Measurements from ENCODE around the gene KRT35. TPM values are rescaled to one million over a fixed set of nuclear protein-coding genes. Genes with fewer than 3 reads are reported as not detected.

Gene KRT35
- total and polyA plus RNA-seq, 7 donors: not detected

GRCh38 chr17:41498276-41498675, 17.3 kb upstream of the KRT35 start:
- Histone ChIP-seq H3K4me1 (no peaks in the 10 kb centered on the region), H3K27me3 (no peaks in the 10 kb centered on the region), H3K4me3 (no peak overlapping the region), H3K27ac (no peak overlapping the region), H3K36me3 (no peaks in the 10 kb centered on the region), H3K9me3 (no peaks in the 10 kb centered on the region)
- intact Hi-C loops (cut with DNase I): no loop called here
- 68% methylated on average over 6 of the region's 6 CpGs for WGBS, 2 donors
- TF ChIP-seq POLR2AphosphoS5 (IDR thresholded peaks at IDR 0.05) (no peak), POLR2A (IDR thresholded peaks at IDR 0.05) (no peak), EP300 (IDR thresholded peaks at IDR 0.05) (no peak), CTCF (IDR thresholded peaks at IDR 0.05) (no peak)
- no peak for DNase-seq

DNA sequence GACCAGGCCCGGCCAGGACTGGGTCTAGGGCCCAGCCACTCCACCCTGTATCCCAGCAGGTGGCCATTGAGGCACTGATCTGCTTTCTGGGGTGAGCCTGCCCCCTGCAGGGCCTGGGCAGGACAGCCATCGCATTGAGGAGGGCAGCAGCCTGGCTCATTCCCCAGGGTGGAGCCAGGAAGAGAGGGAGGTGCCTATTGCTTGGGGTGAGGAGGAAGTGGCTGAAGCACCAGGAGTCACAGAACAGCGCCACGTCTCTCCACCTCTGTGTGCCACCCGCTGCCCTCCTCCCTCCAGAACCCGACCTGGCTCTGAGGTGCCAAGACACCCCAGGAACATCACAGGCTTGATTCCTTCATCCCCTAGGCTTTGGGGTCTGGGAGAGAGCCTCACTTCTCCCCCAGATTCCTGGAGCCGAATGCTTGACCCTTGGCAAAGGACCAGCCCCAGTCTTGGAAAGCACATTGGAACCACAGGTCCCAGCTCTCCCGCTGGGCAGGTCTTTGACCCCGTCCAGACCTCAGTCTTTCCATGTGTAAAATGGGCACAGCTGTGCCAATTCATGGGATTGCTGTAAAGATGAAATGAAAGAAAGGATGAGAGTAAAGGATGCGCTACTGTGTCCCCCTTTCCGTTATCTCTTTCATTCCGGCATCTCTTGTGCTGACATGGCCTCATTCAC, 16.0 kb upstream of the KRT35 start:
- intact Hi-C loops (cut with DNase I): no loop called here
- Histone ChIP-seq H3K36me3 (no peaks in the 10 kb centered on the region), H3K4me1 (no peaks in the 10 kb centered on the region), H3K4me3 (no peak overlapping the region), H3K9me3 (no peaks in the 10 kb centered on the region), H3K27me3 (no peaks in the 10 kb centered on the region), H3K27ac (no peak overlapping the region)
- TF ChIP-seq POLR2AphosphoS5 (IDR thresholded peaks at IDR 0.05): no peak
- no peak for TF ChIP-seq EP300 (IDR thresholded peaks at IDR 0.05)
- peak in 1 of 4 experiments; percentile 59 for TF ChIP-seq CTCF (IDR thresholded peaks at IDR 0.05)
- TF ChIP-seq POLR2A (IDR thresholded peaks at IDR 0.05): no peak
- 29 to 52% methylated on average over 12 of the region's 12 CpGs for WGBS, 2 donors
- no peak for DNase-seq

GRCh38 chr17:41494524-41494923, 13.6 kb upstream of the KRT35 start:
- intact Hi-C loops (cut with DNase I): no loop called here
- Histone ChIP-seq H3K36me3 (no peaks in the 10 kb centered on the region), H3K9me3 (no peaks in the 10 kb centered on the region), H3K27me3 (no peaks in the 10 kb centered on the region), H3K4me1 (no peaks in the 10 kb centered on the region), H3K4me3 (no peak overlapping the region), H3K27ac (no peak overlapping the region)
- TF ChIP-seq EP300 (IDR thresholded peaks at IDR 0.05) (no peak), CTCF (IDR thresholded peaks at IDR 0.05) (no peak)
- no peak for DNase-seq
- 76 to 81% methylated on average over 2 of the region's 2 CpGs for WGBS, 2 donors

GRCh38 chr17:41492771-41493170, 11.8 kb upstream of the KRT35 start:
- TF ChIP-seq POLR2A (IDR thresholded peaks at IDR 0.05): no peak
- TF ChIP-seq EP300 (IDR thresholded peaks at IDR 0.05): no peak
- TF ChIP-seq CTCF (IDR thresholded peaks at IDR 0.05): no peak
- TF ChIP-seq POLR2AphosphoS5 (IDR thresholded peaks at IDR 0.05): no peak
- no peaks in the 10 kb centered on the region for H3K27me3 ChIP-seq
- no peak for DNase-seq
- H3K4me3 ChIP-seq: no peak overlapping the region
- H3K36me3 ChIP-seq: no peaks in the 10 kb centered on the region
- no peaks in the 10 kb centered on the region for H3K9me3 ChIP-seq
- intact Hi-C loops (cut with DNase I): no loop called here
- no peaks in the 10 kb centered on the region for H3K4me1 ChIP-seq
- peak overlapping the region in 1 of 4 donors; percentile 33 for H3K27ac ChIP-seq
- 42 to 53% methylated on average over 4 of the region's 4 CpGs for WGBS, 2 donors

GRCh38 chr17:41492351-41492750, 11.4 kb upstream of the KRT35 start:
- DNase-seq: no peak
- intact Hi-C loops (cut with DNase I): no loop called here
- no peaks in the 10 kb centered on the region for H3K4me1 ChIP-seq
- no peaks in the 10 kb centered on the region for H3K9me3 ChIP-seq
- H3K36me3 ChIP-seq: no peaks in the 10 kb centered on the region
- TF ChIP-seq EP300 (IDR thresholded peaks at IDR 0.05) (no peak), POLR2A (IDR thresholded peaks at IDR 0.05) (no peak), POLR2AphosphoS5 (IDR thresholded peaks at IDR 0.05) (no peak), CTCF (IDR thresholded peaks at IDR 0.05) (no peak)
- H3K4me3 ChIP-seq: no peak overlapping the region
- H3K27me3 ChIP-seq: no peaks in the 10 kb centered on the region
- WGBS, 2 donors: 66 to 68% methylated on average over 6 of the region's 6 CpGs
- peak overlapping the region in 1 of 4 donors; percentile 33 for H3K27ac ChIP-seq
